HepG2 (cell line): Measurements from ENCODE around the gene PSMB11. TPM values are rescaled to one million over a fixed set of nuclear protein-coding genes. Genes with fewer than 3 reads are reported as not detected.

Experiments
- CAMTA2 ChIP-seq: sonication (generic); formaldehyde crosslinking; IDR thresholded peaks from 2 replicates; pipeline ENCODE4 v1.4.0; 2020; ENCODE audit warnings: mild to moderate bottlenecking, missing genetic modification reagents, borderline replicate concordance
- FOXK2 ChIP-seq: fragments of 450-650 bp; IDR thresholded peaks from 2 replicates; pipeline ENCODE4 v1.6.1; 2016
- HMGA1 ChIP-seq: sonication (generic); formaldehyde crosslinking; conservative IDR thresholded peaks from 2 replicates; pipeline ENCODE4 v1.4.0; 2020; ENCODE audit warnings: missing genetic modification reagents
- KLF6 ChIP-seq: IDR thresholded peaks from 2 replicates; pipeline ENCODE4 v1.8.0; 2016; ENCODE audit warnings: missing biosample characterization, missing genetic modification reagents
- MBD4 ChIP-seq: IDR thresholded peaks from 2 replicates; pipeline ENCODE4 v1.6.1; 2012; ENCODE audit warnings: low read length, inconsistent platforms, borderline replicate concordance
- RFX5 ChIP-seq: IDR thresholded peaks from 2 replicates; pipeline ENCODE4 v1.6.1; 2011; ENCODE audit warnings: low read depth, low read length, improper control_type of control experiment
- SMAD1 ChIP-seq: sonication (generic); formaldehyde crosslinking; IDR thresholded peaks from 2 replicates; pipeline ENCODE4 v1.4.0; 2020; ENCODE audit warnings: missing genetic modification reagents, low read depth, mild to moderate bottlenecking, borderline replicate concordance
- YEATS4 ChIP-seq: sonication (generic); formaldehyde crosslinking; IDR thresholded peaks from 2 replicates; pipeline ENCODE4 v1.4.0; 2020; ENCODE audit warnings: missing genetic modification reagents, borderline replicate concordance
- ZNF124 ChIP-seq: sonication (generic); formaldehyde crosslinking; IDR thresholded peaks from 2 replicates; pipeline ENCODE4 v1.4.0; 2020; ENCODE audit warnings: missing genetic modification reagents
- ZNF232 ChIP-seq: sonication (generic); formaldehyde crosslinking; IDR thresholded peaks from 2 replicates; pipeline ENCODE4 v1.4.0; 2020; ENCODE audit warnings: missing genetic modification reagents, borderline replicate concordance
- polyA plus RNA-seq, 8 experiments: library from polyadenylated mRNA; depleted of rRNA in 3 of 8; stranded (reverse) in 7 of 8; unstranded in 1 of 8; fragments of >200 nt; fragmentation: Illumina TruSeq in 4 of 8; extraction: Trizol in 4 of 8; gene quantifications; 2 replicates each; pipeline versions ENCODE4 v1.2.1 to v1.2.3, GENCODE V29; 2011 to 2016; ENCODE audit warnings: low read depth in 4 of 8, missing spikeins in 1 of 8, mixed read lengths in 1 of 8; ENCODE audit not compliant: insufficient read depth in 1 of 8
- total RNA-seq, 5 experiments: library from RNA; depleted of rRNA; stranded (reverse); fragments of >200 nt; fragmentation: Illumina TruSeq; extraction: Trizol; gene quantifications; 2 replicates each; pipeline ENCODE4 v1.2.3, GENCODE V29; 2016; ENCODE audit warnings: low read depth in 1 of 5
- TF ChIP-seq, protein P1 (sequence below): sonication (generic); formaldehyde crosslinking; IDR thresholded peaks from 2 replicates; pipeline ENCODE4 v1.4.0; 2020; ENCODE audit warnings: mild to moderate bottlenecking, missing genetic modification reagents

PSMB11 gene
- total and polyA plus RNA-seq, 2 of the 13 experiments (the other 11 are each of a cell fraction or from before 2014, with no cell fraction given): not detected

DNA sequence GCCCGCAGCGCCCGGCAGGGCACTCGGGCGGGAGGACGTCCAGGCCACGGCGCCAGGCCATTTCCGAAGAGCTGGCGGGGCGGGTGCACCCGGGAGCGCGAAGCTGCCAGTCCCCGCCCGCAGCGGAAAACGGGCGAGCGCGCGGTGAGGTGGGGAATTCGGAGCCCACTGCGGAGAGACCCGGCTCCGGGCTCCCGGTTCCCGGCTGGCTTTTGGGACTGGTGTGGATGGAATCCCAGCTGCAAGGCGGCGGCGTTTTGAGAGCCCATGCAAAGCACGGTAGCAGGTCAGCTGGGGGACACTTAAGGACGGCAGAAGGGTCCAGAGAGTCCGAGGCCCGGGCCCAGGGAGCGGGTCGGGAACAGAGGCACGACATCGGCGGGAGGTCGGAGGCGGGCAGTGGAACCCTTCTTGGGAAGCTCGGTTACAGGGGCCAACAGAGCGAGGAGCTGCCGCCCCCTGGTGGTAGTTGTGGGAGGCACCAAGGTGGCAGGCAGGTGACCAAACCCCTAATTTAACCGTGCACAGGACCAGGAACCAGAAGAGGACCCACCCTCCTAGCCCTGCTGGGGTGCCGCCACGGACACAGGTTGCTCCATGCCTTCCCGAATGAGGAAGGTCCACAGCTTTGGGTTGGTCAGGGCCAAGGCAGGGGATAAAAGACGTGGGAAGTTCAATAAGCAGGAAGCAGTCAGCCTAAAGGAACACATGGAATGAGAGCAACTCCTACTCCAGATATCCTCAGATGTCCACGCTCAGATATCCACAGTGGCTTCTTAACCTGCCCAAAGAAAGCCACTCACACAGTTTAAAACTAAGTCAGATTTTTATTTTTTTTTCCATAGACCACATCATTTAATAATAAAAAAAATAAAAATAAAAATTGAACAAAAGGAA is 16.0 kb downstream of the PSMB11 start (continued):
- TF ChIP-seq FOXK2: no peak
- peak; percentile 70 for TF ChIP-seq YEATS4 (CRISPR knock-in tag)
- TF ChIP-seq HMGA1: no peak; the same call in 1 of the 2 replicates
- TF ChIP-seq, protein P1, sequence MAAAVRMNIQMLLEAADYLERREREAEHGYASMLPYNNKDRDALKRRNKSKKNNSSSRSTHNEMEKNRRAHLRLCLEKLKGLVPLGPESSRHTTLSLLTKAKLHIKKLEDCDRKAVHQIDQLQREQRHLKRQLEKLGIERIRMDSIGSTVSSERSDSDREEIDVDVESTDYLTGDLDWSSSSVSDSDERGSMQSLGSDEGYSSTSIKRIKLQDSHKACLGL (CRISPR knock-in tag): peak; percentile 92
- TF ChIP-seq ZNF124: no peak
- no peak for TF ChIP-seq MBD4
- no peak; the same call in 1 of the 2 replicates for TF ChIP-seq KLF6 (CRISPR knock-in tag)
- TF ChIP-seq CAMTA2: peak; percentile 98
- TF ChIP-seq SMAD1: peak; percentile 100
- TF ChIP-seq RFX5: 0 out of 2 replicates have a peak, but pooled peaks have one; percentile 32
- peak; percentile 85; the same call in 1 of the 2 replicates for TF ChIP-seq ZNF232 (CRISPR knock-in tag)
